NCI-H2196 (cell line): Measurements from ENCODE around the gene FAM200B.

ENCODE experiments used
- DNase-seq: peaks from one replicate; lab custom pipeline; 2025; ENCODE audit not compliant: unreplicated experiment; lab: John Stamatoyannopoulos, UW

FAM200B gene

GRCh38 chr4:15667006-15667405 is 14.6 kb upstream of the FAM200B start:
- no peak for DNase-seq

- no peak for DNase-seq
These were observed 12.8 kb upstream of the FAM200B start for GRCh38 chr4:15668566-15669435.

GRCh38 chr4:15670576-15670975 is 11.1 kb upstream of the FAM200B start:
- no peak for DNase-seq

- no peak for DNase-seq
These were observed 9.5 kb upstream of the FAM200B start for GRCh38 chr4:15672101-15672500.

GRCh38 chr4:15673337-15673736 is 8.3 kb upstream of the FAM200B start:
- DNase-seq = no peak

- DNase-seq = no peak
These were observed 7.6 kb upstream of the FAM200B start for GRCh38 chr4:15674046-15674445.

- no peak for DNase-seq
These were observed 6.7 kb upstream of the FAM200B start for GRCh38 chr4:15674926-15675325.

- DNase-seq = no peak
These were observed 6.3 kb upstream of the FAM200B start for GRCh38 chr4:15675356-15675755.

- DNase-seq = no peak
These were observed 5.6 kb upstream of the FAM200B start for GRCh38 chr4:15676039-15676438.

- DNase-seq = no peak
These were observed 4.7 kb upstream of the FAM200B start for GRCh38 chr4:15676899-15677298.

GRCh38 chr4:15677507-15677988 is 4.1 kb upstream of the FAM200B start:
- peak; percentile 25 for DNase-seq

- DNase-seq = no peak
These were observed 608 bp upstream of the FAM200B start for GRCh38 chr4:15681067-15681371.

GRCh38 chr4:15682242-15683142 is 865 bp downstream of the FAM200B start:
- DNase-seq = no peak

- DNase-seq = no peak
These were observed 1.5 kb downstream of the FAM200B start for GRCh38 chr4:15683143-15683495.

GRCh38 chr4:15684498-15684897 is 2.9 kb downstream of the FAM200B start:
- DNase-seq = no peak

- DNase-seq = no peak
These were observed 6.4 kb downstream of the FAM200B start for GRCh38 chr4:15688051-15688450.

- no peak for DNase-seq
These were observed 7.9 kb downstream of the FAM200B start for GRCh38 chr4:15689540-15689939.

- DNase-seq = no peak
These were observed 8.6 kb downstream of the FAM200B start for GRCh38 chr4:15690020-15690809.

- DNase-seq = no peak
These were observed 9.9 kb downstream of the FAM200B start for GRCh38 chr4:15691346-15692135.

GRCh38 chr4:15692602-15693001 is 11.0 kb downstream of the FAM200B start:
- DNase-seq = no peak
